OCI-LY7 (cell line): ENCODE measurements around the gene PHIP.

ENCODE experiments used
- CTCF ChIP-seq: fragments of 200-600 bp; sonication (generic); conservative IDR thresholded peaks from 2 replicates; pipeline ENCODE4 v1.5.1; 2014; ENCODE audit warnings: mild to moderate bottlenecking, antibody characterized with exemption, low read length, moderate library complexity, mixed read lengths
- EZH2phosphoT487 ChIP-seq: fragments of 200-600 bp; sonication (generic); IDR thresholded peaks from 2 replicates; pipeline ENCODE4 v1.6.1; 2018; ENCODE audit warnings: low read depth, borderline replicate concordance, mild to moderate bottlenecking, mixed run types, antibody characterized with exemption, low read length, moderate library complexity, mixed read lengths

- TF ChIP-seq CTCF (no peak), EZH2phosphoT487 (no peak)
Measured at GRCh38 chr6:78952362-78952761, 125.7 kb downstream of the PHIP start.
